Measurements from ENCODE around the gene NPAS3. TPM values are rescaled to one million over a fixed set of nuclear protein-coding genes. Genes with fewer than 3 reads are reported as not detected.

The NPAS3 gene
- total and polyA plus RNA-seq, 4 donors, result 0.07 to 0.09 (median 0.08) TPM; not detected in 1

GRCh38 chr14:33764876-33765650, 826.4 kb downstream of the NPAS3 start:
- 31% methylated on average over 6 of the region's 6 CpGs for WGBS
- H3K4me3 ChIP-seq (ENCODE audit: low read depth in 1 of 3, low read length in 3 of 3), result no peak overlapping the region
- no peak overlapping the region for H3K9ac ChIP-seq (ENCODE audit: low read depth in 1 of 2, low read length in 2 of 2)
- no peak overlapping the region for H3K27ac ChIP-seq (ENCODE audit: low read depth in 1 of 2, low read length in 2 of 2)
- H3K9me3 ChIP-seq (ENCODE audit: control insufficient read depth in 4 of 4, low read length in 3 of 4), result no peaks in the 10 kb centered on the region
- H3K27me3 ChIP-seq (ENCODE audit: control insufficient read depth in 4 of 4, insufficient read depth in 4 of 4, low read length in 3 of 4), result no peaks in the 10 kb centered on the region
- TF ChIP-seq SP1 (IDR thresholded peaks at IDR 0.05), result no peak
- no peak for TF ChIP-seq JUND (IDR thresholded peaks at IDR 0.05)
- TF ChIP-seq FOXA2 (IDR thresholded peaks at IDR 0.05), result no peak
- no peak for TF ChIP-seq FOXA1 (IDR thresholded peaks at IDR 0.05)
- no peak for TF ChIP-seq HNF4G (IDR thresholded peaks at IDR 0.05)
- no peak for TF ChIP-seq ZBTB33 (IDR thresholded peaks at IDR 0.05)
- no peak for TF ChIP-seq MAX (IDR thresholded peaks at IDR 0.05)
- TF ChIP-seq RAD21 (IDR thresholded peaks at IDR 0.05), result no peak
- TF ChIP-seq TAF1 (conservative IDR thresholded peaks at IDR 0.05), result no peak
- TF ChIP-seq YY1 (IDR thresholded peaks at IDR 0.05), result no peak
- H3K36me3 ChIP-seq (ENCODE audit: control insufficient read depth in 4 of 4, insufficient read depth in 3 of 4, low read depth in 1 of 4, low read length in 3 of 4), result no peaks in the 10 kb centered on the region
- no peak for DNase-seq (ENCODE audit: low spot score)
- H3K4me1 ChIP-seq (ENCODE audit: control insufficient read depth in 4 of 4, insufficient read depth in 4 of 4, low read length in 3 of 4), result no peaks in the 10 kb centered on the region

- WGBS, result 75% methylated on average over 7 of the region's 7 CpGs
- H3K36me3 ChIP-seq (ENCODE audit: control insufficient read depth in 4 of 4, insufficient read depth in 3 of 4, low read depth in 1 of 4, low read length in 3 of 4), result no peaks in the 10 kb centered on the region
- H3K4me3 ChIP-seq (ENCODE audit: low read depth in 1 of 3, low read length in 3 of 3), result no peak overlapping the region
- DNase-seq (ENCODE audit: low spot score), result no peak
- H3K4me1 ChIP-seq (ENCODE audit: control insufficient read depth in 4 of 4, insufficient read depth in 4 of 4, low read length in 3 of 4), result no peaks in the 10 kb centered on the region
- no peak overlapping the region for H3K27ac ChIP-seq (ENCODE audit: low read depth in 1 of 2, low read length in 2 of 2)
- no peak overlapping the region for H3K9ac ChIP-seq (ENCODE audit: low read depth in 1 of 2, low read length in 2 of 2)
- TF ChIP-seq TAF1 (conservative IDR thresholded peaks at IDR 0.05) (no peak), CTCF (IDR thresholded peaks at IDR 0.05; ENCODE audit: low read depth, low read length, missing input control) (no peak), GABPA (IDR thresholded peaks at IDR 0.05 in 1 of 2, conservative IDR thresholded peaks at IDR 0.05 in 1 of 2) (no peak), SP1 (IDR thresholded peaks at IDR 0.05) (no peak), REST (IDR thresholded peaks at IDR 0.05) (no peak), YY1 (IDR thresholded peaks at IDR 0.05) (no peak), EGR1 (IDR thresholded peaks at IDR 0.05; ENCODE audit: low read depth in 2 of 2) (no peak), MAX (IDR thresholded peaks at IDR 0.05) (no peak), ZBTB33 (IDR thresholded peaks at IDR 0.05) (no peak), RXRA (IDR thresholded peaks at IDR 0.05) (no peak)
- H3K9me3 ChIP-seq (ENCODE audit: control insufficient read depth in 4 of 4, low read length in 3 of 4), result no peaks in the 10 kb centered on the region
- H3K27me3 ChIP-seq (ENCODE audit: control insufficient read depth in 4 of 4, insufficient read depth in 4 of 4, low read length in 3 of 4), result no peaks in the 10 kb centered on the region
These were observed 829.1 kb downstream of the NPAS3 start for GRCh38 chr14:33767586-33768457.

Data from liver (tissue), 9 donors.